Sigmoid colon (tissue), 4 donors: Measurements from ENCODE around the gene SLC30A3.

ENCODE experiments used
- POLR2A ChIP-seq, 2 donors: fragments of 450-650 bp; IDR thresholded peaks; one replicate each; pipeline ENCODE4 v1.6.1; 2016; ENCODE audit warnings: antibody characterized with exemption in 2 of 2, mild to moderate bottlenecking in 2 of 2, moderate library complexity in 2 of 2
- POLR2AphosphoS5 ChIP-seq, 4 donors: sonication (generic); formaldehyde crosslinking; IDR thresholded peaks; one replicate each; pipeline ENCODE4 v1.6.1; 2017; ENCODE audit warnings: antibody characterized with exemption in 4 of 4
- TF ChIP-seq, protein P1 (sequence below), 4 experiments: fragments of 450-650 bp in 3 of 4; fragments of 200-600 bp in 1 of 4; IDR thresholded peaks; one replicate each; pipeline ENCODE4 v1.5.1; 2016 to 2019; ENCODE audit warnings: antibody characterized with exemption in 4 of 4, mild to moderate bottlenecking in 3 of 4, moderate library complexity in 2 of 4

DNA sequence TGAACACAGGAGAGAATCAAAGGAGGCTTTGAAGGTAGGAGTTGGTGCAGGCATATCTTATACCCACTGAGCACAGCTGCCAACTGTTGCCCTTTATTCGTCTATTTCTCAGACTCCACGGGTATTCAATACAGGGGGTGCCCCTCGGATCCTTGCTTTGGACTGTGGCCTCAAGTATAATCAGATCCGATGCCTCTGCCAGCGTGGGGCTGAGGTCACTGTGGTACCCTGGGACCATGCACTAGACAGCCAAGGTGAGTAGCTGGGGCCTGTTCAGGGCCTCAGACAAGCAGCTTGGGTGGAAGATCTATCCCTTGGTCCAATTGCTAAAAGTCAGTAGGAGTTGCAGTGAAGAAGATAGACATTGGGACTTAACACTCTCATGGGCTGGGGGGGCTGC is 40.4 kb downstream of the SLC30A3 start:
- TF ChIP-seq, protein P1, sequence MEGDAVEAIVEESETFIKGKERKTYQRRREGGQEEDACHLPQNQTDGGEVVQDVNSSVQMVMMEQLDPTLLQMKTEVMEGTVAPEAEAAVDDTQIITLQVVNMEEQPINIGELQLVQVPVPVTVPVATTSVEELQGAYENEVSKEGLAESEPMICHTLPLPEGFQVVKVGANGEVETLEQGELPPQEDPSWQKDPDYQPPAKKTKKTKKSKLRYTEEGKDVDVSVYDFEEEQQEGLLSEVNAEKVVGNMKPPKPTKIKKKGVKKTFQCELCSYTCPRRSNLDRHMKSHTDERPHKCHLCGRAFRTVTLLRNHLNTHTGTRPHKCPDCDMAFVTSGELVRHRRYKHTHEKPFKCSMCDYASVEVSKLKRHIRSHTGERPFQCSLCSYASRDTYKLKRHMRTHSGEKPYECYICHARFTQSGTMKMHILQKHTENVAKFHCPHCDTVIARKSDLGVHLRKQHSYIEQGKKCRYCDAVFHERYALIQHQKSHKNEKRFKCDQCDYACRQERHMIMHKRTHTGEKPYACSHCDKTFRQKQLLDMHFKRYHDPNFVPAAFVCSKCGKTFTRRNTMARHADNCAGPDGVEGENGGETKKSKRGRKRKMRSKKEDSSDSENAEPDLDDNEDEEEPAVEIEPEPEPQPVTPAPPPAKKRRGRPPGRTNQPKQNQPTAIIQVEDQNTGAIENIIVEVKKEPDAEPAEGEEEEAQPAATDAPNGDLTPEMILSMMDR (IDR thresholded peaks at IDR 0.05), result no peak
- no peak for TF ChIP-seq POLR2A (IDR thresholded peaks at IDR 0.05)
- no peak for TF ChIP-seq POLR2AphosphoS5 (IDR thresholded peaks at IDR 0.05)
